Renal cortex interstitium (tissue), 11 donors: ENCODE data around the gene STAB1. TPM values are rescaled to one million over a fixed set of nuclear protein-coding genes. Genes with fewer than 3 reads are reported as not detected.

ENCODE experiments used
- DNase-seq, 11 donors: peaks; one replicate each; pipeline ENCODE4 v3.0.0-alpha.2; 2013; ENCODE audit warnings: low read depth in 9 of 11, low spot score in 4 of 11; ENCODE audit errors: extremely low read depth in 1 of 11
- polyA plus RNA-seq, 3 donors: library from polyadenylated mRNA; unstranded; fragments of 120-200 nt; gene quantifications; one replicate each; pipeline ENCODE4 v1.2.1, GENCODE V29; 2013; ENCODE audit not compliant: insufficient read length in 3 of 3

Gene STAB1
- polyA plus RNA-seq, 3 donors, result 33.9 to 45.5 (median 44.6) TPM

DNA sequence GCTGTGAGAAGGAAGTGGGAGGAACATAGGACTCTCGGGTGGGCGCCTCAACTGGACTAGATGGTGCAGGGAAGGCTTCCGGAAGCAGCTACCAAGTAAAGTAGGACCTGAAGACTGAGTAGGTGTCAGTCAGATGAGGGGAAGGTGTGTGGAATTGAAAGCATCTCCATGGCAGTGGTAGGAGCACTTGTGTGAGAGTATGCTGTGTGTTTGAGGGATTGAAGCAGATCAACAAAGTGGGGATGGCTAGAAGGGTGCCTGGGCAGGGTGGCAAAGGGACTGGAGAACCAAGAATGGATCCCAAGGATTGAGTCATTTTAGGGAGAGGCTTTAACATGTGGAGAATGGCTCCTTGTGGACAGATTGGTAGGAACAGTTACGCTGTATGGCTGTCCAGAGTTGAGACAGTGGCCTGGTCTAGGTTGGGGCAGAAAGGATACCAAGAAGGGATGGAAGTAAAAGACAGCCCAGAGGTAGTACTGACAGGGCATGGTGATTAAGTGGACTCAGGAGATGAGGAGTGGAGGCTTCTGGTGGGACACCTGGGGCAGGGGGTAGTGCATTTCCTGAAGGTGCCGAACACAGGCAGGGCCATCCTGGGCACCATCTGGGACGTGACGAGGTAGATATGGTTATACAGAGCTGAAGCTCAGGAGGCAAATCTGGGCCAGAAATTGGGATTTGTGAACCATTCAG is 42.7 kb downstream of the STAB1 start:
- DNase-seq, result no peak

DNA sequence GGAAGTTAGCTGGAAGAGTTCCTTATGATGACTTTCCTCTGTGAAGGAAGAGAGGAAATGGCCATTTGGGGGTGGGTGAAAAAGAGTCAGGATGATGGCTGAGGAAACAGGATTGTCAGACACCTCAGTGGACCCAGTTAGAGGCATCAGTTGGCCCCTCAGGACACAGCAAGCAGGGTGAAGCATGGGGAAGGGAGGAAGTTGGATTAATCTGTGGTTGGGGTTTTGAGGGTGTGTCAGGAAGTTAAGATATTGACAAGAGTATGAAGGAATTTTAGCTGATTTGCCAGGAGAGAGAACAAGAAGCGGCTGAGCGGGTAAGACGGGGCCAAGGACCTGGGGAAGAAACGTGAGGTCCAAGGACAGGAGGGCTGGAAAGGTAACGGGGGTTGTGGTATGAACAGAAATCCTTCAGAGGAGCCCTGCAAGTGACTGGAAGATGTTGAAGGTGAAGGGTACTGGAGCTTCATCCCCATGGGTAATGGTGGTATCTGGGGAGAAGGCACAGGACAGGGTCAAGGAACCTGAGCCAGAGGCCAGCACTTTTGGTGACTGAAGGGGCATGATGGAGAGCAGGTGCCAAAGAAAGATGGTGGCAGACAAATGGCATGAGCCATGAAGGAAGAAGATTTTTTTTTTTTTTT is 44.0 kb downstream of the STAB1 start:
- DNase-seq, result no peak

DNA sequence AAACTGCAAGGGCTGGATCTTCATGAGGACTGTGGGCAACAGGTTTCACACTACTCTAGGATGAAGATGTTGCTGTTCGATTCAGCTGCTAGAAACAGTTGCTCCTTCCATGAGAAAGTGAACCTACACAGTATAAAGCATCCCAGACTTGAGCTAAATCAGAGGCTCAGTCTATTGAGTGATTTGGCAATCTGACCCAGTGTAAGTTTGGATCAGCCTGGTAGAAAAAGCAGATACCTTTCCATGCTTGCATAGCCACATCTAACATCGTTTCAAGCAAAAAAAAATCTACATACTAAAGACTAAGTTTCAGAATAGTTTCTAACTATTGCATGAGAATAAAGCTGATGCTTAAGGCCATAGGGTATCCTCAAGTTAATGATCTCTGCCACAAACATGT is 45.9 kb downstream of the STAB1 start:
- no peak for DNase-seq

DNA sequence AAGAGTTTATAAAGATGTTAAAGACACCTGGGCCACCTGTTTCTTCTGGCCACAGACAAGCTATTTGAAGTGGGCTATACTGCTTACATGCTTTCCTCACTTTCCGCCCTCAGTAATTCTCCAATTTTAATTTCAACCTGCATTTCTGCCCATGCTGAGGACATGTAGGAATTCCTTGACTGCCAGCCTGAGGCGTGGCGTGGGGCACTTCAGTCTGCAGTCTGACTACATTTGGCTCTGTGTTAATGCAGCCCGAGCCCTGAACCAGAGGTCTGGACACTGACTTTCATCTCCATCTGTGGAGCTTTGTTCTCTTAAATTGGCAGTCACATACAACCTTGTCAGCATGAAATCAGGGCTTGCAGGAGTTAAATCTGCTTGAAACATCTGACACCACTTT is 49.8 kb downstream of the STAB1 start:
- DNase-seq, result no peak

DNA sequence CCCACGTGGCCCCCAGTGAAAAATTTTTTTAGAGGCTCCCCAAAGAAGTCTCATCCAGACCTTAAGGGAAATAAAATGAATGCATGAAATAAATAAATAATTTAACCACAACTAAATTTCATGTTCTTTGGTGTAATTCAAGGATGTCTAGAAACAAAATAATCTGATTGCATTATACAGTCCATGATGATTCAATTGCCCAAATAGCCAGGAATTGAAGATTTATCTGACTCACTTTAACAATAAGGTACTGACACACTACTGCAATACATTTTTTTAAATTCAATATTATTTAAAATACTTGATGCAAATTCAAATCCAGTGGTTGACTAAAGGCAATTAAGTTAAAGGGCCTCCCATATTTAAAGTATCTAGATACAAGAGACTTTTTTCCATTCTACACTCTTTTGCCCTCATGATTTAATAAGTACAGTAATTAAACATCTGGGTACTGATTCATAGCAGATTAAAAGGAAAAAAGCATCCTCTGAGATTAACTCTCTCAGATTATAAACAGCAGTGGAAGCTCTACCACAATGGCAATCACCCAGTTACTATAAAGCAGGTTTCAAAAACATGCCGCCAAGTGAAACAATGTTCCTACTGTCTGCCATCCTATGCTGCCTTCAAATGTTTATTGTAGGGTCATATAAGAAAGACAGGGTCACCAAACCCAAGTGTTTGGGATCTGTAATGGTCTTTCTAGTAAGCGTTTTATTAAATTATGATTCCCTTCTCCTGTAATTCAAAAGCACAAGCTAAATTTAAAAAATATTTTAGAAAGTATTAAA is 51.2 kb downstream of the STAB1 start:
- no peak for DNase-seq

DNA sequence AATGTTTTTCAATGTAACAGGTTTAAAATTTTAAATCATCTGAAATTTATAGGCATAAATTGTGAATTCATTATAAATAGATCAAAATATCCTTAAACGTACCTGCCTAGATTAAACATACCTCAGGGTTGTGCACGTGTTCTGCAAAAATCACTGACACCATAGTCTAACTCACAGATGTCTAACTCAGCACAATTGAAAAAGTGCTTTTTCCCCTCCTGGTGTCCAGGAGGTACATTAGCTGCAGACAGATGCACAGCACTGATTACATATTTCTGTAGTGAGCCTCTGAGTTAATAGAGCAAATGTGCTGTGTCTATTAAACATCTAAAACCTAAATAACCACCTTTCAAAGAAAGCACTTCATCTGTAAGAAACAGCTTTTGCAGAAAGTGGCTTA is 52.0 kb downstream of the STAB1 start:
- no peak for DNase-seq

DNA sequence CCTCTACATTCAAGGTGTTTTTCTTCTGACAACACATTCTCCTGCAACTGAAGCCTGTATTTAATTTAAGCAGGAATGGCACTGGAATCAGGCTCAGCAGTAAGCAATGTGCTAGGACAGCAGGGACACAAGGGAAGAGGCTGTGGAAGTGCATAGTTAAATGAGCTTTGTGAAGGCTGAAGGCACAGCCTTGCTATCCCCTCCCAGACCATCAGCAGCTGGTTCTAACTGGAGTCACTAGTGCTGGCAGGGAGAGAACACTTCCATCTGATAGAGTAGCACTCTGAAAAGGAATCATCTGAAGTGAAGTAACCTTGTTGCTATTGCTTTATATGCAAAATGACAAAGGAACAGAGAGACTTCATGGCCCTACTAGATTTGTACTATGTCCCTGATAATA is 56.0 kb downstream of the STAB1 start:
- no peak for DNase-seq

DNA sequence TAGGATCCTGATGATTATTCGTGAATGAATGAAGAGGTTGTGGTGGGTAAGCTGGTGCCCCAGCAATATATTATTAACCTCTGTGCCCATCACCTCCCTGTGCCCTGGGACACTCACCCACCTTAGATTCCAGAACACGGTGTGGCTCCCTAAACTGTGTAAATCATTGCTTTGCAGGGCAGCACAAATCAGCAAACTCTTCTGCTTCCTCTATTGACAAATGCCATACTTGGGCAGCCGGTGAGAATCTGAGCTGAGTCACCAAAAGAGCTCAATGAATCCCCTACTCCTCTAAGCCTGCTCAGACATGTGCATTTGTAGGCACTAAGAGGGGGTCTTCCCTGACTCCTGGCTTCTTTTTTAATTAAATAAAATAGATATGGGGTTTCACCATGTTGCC is 57.0 kb downstream of the STAB1 start:
- no peak for DNase-seq

DNA sequence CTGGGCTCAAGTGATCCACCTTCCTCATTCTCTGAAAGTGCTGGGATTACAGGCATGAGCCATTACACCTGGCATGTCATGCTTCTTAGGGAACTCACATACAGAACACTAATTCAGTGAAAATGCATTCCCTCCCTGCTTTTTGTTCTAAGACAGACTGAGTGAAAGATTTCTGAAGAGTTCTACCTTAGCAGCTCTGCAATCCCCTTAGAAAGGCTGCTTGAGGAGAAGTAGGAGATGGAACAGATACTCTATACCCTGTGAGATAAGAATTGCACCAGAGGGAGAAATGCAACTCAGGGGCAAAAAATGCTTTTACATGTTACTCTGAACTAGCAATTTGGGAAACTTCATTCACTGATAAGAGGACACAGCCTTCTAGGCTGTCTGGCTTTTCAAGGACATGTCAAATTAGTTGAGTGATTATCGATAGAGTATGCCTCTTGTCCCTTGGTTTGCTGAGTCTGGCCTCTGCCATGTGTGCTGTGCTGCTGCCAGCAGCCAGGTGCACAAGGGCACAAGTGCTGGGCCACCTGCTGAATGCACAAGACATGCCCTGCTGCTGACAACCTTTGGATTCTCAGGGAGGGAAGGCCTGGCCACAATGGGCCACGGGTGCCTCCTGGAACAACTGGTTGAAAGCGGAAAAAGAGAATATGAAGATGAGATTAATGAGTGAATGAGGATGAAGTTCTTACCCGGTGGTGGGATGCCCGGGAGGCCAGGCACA is 59.1 kb downstream of the STAB1 start:
- DNase-seq, result no peak

DNA sequence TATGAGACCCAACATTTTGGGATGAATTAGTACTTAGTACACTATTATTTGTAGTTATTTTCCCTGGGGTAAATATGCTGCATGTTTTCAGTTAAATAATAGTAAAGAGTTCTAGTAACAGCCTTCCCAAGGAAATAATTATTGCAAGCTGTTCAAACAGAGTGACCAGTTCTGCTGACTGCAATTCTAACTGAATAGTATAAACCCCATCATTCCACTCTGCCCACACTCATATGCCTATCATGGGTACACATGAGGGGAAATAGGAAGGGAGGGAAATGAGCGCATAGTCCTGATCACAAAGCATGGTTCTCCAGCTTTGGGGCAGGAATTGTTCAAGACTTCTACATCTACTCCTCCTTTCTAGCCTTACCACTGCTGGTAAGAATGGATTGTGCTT is 59.9 kb downstream of the STAB1 start:
- DNase-seq, result no peak

DNA sequence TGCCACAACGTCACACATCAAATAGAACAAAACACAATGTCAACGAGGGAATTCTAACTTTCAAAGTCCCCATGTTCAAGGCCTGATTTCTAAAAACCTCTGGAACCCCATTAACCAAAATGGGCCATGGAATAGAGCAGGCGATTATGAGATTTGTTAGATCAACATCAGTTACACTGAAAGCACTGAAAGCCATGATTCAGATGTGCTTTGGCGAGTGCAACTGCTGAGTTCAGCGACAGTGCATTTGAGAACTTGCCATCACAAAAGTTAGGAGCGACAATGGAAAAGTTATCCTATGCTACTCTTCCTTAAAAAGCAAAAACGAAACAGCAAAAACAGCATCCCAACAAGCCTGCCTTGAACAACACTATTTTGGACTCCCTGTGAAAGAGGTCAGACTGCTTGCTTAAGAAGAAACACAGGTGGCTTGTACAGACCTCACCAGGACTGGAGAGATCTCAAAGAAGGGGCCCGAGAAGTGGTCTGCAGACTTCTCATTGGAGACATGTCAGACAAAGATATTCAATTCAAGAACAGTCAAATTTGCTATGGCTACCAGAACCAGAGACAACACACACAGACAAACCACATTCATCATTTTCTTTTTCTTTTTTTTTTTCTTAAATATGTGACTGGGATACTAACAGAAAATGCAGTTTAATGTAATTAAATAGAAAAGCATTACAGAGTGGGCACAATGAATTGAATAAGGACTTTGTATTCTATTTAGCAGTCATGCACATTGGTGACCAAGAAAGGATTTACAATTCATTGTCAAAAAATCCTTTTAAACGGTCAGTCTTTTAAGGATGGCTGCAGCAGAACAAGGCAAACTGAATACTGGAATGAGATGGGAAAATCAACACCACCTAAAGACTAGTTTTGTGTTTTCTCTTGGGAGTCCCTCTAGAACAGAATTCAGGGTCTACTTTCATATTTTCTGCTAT is 62.1 kb downstream of the STAB1 start:
- no peak for DNase-seq

DNA sequence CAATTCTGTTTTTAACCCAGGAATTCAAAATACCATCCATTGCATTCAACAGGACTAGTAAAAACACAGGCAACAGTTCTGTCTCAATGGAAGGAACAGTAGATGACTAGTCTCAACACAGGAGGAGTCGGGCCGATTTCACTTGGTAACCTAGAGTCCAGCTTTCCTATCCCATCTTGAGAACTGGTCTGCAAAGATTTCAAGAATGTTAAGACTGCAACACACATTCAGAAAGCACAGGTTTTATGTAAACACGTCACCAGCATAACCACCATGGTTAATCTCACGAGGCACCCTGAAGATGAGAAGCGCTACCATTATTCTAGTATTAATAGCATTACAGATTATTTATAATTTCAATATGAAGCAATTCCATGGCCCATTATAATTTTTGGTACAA is 63.3 kb downstream of the STAB1 start:
- DNase-seq, result no peak

DNA sequence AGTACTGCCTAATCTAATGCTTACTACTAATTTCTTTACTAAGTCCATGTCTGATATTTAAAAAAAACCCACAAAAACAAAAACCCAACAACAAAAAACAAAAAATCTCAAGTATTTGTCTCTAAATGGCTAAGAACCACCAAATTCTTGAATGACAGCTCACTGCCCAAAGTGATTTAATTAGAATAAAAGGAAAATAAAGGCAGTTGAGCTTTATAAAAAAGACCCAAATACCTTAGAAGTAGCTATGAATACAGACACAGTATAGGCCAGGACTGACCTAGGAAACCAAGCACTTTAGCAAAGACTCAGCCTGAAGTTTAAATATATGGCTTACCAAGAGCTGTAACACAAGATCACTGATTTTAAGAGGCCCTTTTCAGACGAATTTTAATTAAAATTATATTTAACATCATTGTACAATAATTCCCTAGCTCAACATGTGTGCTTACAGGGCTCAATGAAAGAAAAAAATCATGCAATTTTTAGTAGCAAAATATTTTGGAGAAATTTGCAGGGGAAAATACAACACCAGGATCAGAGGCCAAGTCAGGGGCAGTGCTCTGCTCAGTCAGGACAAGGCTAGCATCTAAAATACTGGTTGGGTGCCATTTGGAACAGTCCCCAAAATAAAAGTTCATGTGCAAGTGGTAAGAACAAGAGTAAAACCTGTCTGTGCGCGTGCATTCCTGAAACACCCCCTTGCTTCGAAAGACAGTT is 66.0 kb downstream of the STAB1 start:
- no peak for DNase-seq

DNA sequence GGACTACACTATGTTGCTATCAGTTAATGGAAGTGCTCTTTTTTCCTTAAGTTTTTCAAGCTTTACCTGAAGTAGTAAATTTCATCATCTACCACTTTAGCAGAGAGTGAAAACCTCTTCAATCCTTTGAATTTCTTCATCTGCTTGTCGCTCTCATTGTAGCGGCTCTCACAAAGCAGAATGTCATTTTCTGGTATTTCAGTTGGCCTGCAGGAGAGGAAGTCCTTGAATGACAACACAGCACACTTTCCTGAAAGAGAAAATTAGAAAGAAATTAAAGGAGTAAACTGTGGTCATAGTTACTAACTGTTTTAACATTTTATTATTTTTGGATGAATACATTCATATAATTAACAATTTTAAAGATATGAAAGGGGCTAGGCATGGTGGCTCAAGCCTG is 68.8 kb downstream of the STAB1 start:
- DNase-seq, result no peak

DNA sequence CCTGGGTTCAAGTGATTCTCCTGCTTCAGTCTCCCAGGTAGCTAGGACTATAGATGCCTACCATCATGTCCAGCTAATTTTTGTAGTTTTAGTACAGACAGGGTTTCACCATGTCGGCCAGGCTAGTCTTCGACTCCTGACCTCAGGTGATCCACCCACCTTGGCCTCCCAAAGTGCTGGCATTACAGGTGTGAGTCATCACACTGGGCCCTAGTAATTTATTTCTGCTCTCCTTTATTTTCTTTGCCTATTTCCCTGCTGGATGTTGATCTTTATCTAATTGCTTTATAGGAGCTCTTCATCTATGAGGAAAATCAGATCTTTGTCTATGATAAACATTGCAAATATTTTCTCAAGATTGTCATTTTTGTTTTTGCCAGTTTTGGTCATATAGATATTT is 72.9 kb downstream of the STAB1 start:
- no peak for DNase-seq

DNA sequence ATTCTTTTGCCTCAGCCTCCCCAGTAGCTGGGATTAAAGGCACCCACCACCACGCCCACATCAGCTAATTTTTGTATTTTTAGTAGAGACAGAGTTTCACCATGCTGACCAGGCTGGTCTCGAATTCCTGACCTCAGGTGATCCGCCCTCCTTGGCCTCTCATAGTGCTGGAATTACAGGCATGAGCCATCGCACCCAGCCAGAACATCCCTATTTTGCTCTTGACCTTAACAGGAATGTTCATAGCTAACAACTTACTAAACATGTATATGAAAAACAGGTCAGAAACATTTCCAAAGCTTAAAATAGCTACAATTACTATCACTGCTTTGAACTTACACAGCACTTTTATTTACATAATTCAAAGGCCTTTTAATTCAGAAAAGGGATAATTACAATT is 74.9 kb downstream of the STAB1 start:
- DNase-seq, result no peak

DNA sequence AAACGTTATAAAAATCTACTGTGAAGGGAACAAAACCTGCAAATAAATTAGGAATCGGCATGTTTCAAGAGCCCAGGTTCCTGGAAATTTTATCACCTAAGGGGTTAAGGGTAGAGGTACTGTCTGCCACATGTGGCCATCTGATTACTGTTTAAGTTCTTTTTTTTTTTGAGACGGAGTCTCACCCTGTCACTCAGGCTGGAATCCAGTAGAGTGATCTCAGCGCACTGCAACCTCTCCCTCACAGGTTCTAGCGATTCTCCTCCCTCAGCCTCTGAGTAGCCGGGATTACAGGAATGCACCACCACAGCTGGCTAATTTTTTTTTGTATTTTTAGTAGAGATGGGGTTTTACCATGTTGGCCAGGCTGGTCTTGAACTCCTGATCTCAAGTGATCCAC is 77.1 kb downstream of the STAB1 start:
- DNase-seq, result no peak
